ENCODE results near the gene TDRD6. TPM values are rescaled to one million over a fixed set of nuclear protein-coding genes. Genes with fewer than 3 reads are reported as not detected.

The TDRD6 gene
- total RNA-seq, 1 donor from 2014 or later, result 0.21 TPM

GRCh38 chr6:46746696-46747095 lies 59.0 kb downstream of the TDRD6 start, which contains the start of gene ANKRD66:
Gene ANKRD66 (plus strand): TSS chr6:46746933. CDS start chr6:46751949, 5,016 bp downstream.
- TF ChIP-seq CTCF (IDR thresholded peaks at IDR 0.05; ENCODE audit: unreplicated experiment), result no peak
- H3K4me1 Mint-ChIP-seq (ENCODE audit: unreplicated experiment), result no peaks in the 10 kb centered on the region
- no peak within 1 kb of the TSS for H3K4me3 Mint-ChIP-seq (ENCODE audit: unreplicated experiment)
- H3K9me3 Mint-ChIP-seq (ENCODE audit: unreplicated experiment), result no peaks in the 10 kb centered on the region
- H3K36me3 Mint-ChIP-seq (ENCODE audit: low read depth, unreplicated experiment), result no peaks in the 10 kb centered on the region
- no peak for DNase-seq (ENCODE audit: low spot score)
- H3K27ac Mint-ChIP-seq (ENCODE audit: unreplicated experiment), result no peak within 1 kb of the TSS
- H3K27me3 Mint-ChIP-seq (ENCODE audit: unreplicated experiment), result peaks cover 1% of the 10 kb centered on the region

GRCh38 chr6:46748940-46749503 lies 61.3 kb downstream of the TDRD6 start:
- Mint-ChIP-seq H3K4me3 (ENCODE audit: unreplicated experiment) (no peak overlapping the region), H3K27ac (ENCODE audit: unreplicated experiment) (no peak overlapping the region), H3K9me3 (ENCODE audit: unreplicated experiment) (no peaks in the 10 kb centered on the region), H3K36me3 (ENCODE audit: low read depth, unreplicated experiment) (no peaks in the 10 kb centered on the region), H3K4me1 (ENCODE audit: unreplicated experiment) (no peaks in the 10 kb centered on the region), H3K27me3 (ENCODE audit: unreplicated experiment) (peaks cover 1% of the 10 kb centered on the region)
- no peak for DNase-seq (ENCODE audit: low spot score)
- no peak for TF ChIP-seq CTCF (IDR thresholded peaks at IDR 0.05; ENCODE audit: unreplicated experiment)

- no peak for DNase-seq (ENCODE audit: low spot score)
- H3K27me3 Mint-ChIP-seq (ENCODE audit: unreplicated experiment), result peaks cover 1% of the 10 kb centered on the region
- no peaks in the 10 kb centered on the region for H3K4me1 Mint-ChIP-seq (ENCODE audit: unreplicated experiment)
- no peaks in the 10 kb centered on the region for H3K9me3 Mint-ChIP-seq (ENCODE audit: unreplicated experiment)
- no peak for TF ChIP-seq CTCF (IDR thresholded peaks at IDR 0.05; ENCODE audit: unreplicated experiment)
- H3K4me3 Mint-ChIP-seq (ENCODE audit: unreplicated experiment), result no peak overlapping the region
- no peaks in the 10 kb centered on the region for H3K36me3 Mint-ChIP-seq (ENCODE audit: low read depth, unreplicated experiment)
- H3K27ac Mint-ChIP-seq (ENCODE audit: unreplicated experiment), result no peak overlapping the region
These were observed 62.0 kb downstream of the TDRD6 start for GRCh38 chr6:46749731-46750130.

GRCh38 chr6:46751658-46752057 lies 64.0 kb downstream of the TDRD6 start:
- Mint-ChIP-seq H3K27ac (ENCODE audit: unreplicated experiment) (no peak overlapping the region), H3K4me3 (ENCODE audit: unreplicated experiment) (no peak overlapping the region), H3K27me3 (ENCODE audit: unreplicated experiment) (no peaks in the 10 kb centered on the region), H3K9me3 (ENCODE audit: unreplicated experiment) (no peaks in the 10 kb centered on the region), H3K4me1 (ENCODE audit: unreplicated experiment) (no peaks in the 10 kb centered on the region), H3K36me3 (ENCODE audit: low read depth, unreplicated experiment) (no peaks in the 10 kb centered on the region)
- DNase-seq (ENCODE audit: low spot score), result no peak
- TF ChIP-seq CTCF (IDR thresholded peaks at IDR 0.05; ENCODE audit: unreplicated experiment), result no peak

Other genes with a start within 250 kb of the TDRD6 start
- 17.0 TPM for gene RCAN2, start 196.4 kb upstream of the TDRD6 start, total RNA-seq (ENCODE audit: unreplicated experiment)
- 2.5 TPM for gene CYP39A1, start 35.1 kb upstream of the TDRD6 start, total RNA-seq (ENCODE audit: unreplicated experiment)
- 4.7 TPM for gene SLC25A27, start 34.9 kb upstream of the TDRD6 start, total RNA-seq (ENCODE audit: unreplicated experiment)
- 0.21 TPM for gene PLA2G7, start 47.5 kb downstream of the TDRD6 start, total RNA-seq (ENCODE audit: unreplicated experiment)
- not detected for gene ANKRD66, start 59.0 kb downstream of the TDRD6 start, total RNA-seq (ENCODE audit: unreplicated experiment)
- gene MEP1A, start 105.5 kb downstream of the TDRD6 start, total RNA-seq (ENCODE audit: unreplicated experiment), result not detected
- 250 TPM for gene ADGRF5, start 234.1 kb downstream of the TDRD6 start, total RNA-seq (ENCODE audit: unreplicated experiment)